GM21528 (cell line): ENCODE measurements around the gene VN1R5.
"Not testable (repeated sequence)": the region's sequence is repeated elsewhere in the genome, so short reads cannot be mapped to it uniquely, and the experiment has no call there.

ENCODE experiments used
- ATAC-seq: cut with Tn5 transposase; IDR thresholded peaks from one replicate; pipeline ENCODE4 v1.9.1; 2021; ENCODE audit warnings: mild to moderate bottlenecking, moderate library complexity; ENCODE audit not compliant: unreplicated experiment, low FRiP score

VN1R5 gene

DNA sequence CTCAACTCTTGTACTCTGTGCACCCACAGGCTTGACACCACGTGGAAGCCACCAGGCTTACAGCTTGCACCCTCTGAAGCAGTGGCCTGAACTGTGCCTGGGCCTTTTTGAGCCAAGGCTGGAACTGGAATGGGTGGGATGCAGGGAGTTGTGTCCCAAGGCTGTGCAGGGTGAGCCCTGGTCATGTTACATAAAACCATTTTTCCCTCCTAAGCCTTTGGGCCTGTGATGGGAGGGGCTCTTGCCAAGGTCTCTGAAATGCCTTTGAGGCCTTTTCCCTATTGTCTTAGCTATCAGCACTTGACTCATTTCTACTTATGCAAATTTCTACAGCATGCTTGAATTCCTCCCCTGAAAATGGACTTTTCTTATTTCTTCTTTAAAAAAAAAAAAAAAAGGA lies 14.1 kb downstream of the VN1R5 start:
- no peak for ATAC-seq

DNA sequence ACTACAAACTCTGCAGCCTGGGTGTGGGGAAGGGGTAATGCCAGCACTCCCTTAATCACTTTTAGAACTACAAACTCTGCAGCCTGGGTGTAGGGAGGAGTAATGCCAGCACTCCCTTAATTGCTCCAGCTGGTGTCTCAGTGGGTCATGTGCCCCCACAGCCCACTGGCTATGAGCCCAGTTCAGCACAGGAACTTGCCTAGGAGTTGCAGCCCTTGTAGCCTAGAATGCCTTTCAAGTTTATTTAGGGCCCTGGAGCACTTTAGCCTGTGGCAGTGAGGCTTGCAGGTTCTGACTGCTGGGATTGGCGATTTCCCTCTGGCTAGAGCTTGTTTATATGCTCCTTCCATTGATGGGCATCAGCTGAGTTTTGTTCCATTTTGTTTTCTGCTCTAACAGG lies 17.1 kb downstream of the VN1R5 start:
- ATAC-seq: no peak

DNA sequence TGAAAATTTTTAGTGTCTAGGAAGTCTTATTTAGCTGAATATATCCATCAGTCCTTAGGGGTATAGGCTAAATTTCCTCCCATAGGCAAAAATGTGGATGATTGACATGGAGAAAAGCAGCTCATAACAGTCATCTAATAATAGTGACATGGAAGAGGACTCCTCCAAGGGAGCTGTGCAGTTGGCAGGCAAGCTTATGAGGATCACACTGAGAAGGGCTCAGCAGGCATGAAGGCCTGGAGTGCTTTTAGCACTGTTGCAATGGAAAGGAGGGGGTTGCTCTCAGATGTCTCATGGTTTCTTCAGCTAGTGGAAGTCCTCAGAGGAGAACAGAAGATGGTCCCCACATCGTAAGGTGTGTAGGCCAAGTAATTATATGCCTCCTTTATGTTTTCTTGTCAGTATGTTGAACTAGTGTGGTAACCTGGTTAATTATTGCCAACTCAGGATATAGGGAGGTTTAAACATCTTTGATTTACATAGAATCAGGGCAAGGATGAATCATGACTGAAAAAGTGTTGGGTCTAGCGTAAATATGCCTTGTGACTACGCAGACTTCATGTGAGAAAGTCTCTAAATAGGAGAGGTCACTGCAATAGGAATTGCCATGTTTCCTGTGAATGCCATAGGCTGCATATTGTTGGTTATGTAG lies 18.9 kb downstream of the VN1R5 start:
- no peak for ATAC-seq

DNA sequence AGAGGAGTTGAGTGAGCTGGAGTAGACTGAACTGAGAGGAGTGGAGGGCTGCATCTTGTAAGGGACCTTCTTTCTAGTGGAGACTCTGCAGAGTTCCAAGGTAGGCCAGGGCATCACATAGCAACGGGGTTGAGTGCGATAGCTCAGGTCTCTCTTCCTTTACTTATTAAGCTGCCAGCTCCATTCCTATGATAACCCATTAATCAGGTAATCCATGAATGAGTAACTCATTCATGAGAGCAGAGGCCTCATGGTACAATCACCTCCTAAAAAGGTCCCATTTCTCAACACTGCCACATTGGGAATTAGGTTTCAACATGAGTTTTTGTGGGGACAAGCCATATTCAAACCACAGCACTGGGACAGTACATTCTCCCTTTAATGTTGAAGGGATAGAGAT lies 21.3 kb downstream of the VN1R5 start:
- no peak for ATAC-seq

DNA sequence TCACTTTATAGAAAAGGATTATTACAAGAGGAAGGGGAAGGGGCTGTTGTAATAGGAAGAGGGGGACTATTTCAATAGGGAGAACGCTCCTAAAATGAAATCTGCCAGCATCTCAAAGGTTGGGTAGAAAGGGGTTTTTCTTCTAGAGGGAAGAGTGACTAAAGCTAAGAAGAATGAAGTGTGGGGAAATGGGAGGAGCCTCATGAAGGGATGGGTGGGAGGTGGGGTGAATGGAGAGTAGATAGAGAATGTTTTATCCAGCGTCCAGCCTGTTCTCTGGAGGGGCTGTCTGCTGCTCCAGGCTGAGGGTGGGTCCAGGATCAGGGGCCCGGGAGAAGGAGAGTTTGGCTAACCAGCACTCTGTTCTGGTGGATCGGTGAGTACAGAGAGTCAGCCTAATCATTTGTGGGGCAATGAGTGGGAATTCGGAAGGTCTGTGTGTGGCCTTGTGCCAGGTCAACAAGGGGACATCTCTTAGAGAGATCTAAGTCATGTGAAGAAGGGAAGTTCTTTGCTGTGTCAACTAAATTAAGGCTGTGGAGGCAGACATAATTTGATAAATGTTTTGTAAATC lies 25.2 kb downstream of the VN1R5 start:
- no peak for ATAC-seq

DNA sequence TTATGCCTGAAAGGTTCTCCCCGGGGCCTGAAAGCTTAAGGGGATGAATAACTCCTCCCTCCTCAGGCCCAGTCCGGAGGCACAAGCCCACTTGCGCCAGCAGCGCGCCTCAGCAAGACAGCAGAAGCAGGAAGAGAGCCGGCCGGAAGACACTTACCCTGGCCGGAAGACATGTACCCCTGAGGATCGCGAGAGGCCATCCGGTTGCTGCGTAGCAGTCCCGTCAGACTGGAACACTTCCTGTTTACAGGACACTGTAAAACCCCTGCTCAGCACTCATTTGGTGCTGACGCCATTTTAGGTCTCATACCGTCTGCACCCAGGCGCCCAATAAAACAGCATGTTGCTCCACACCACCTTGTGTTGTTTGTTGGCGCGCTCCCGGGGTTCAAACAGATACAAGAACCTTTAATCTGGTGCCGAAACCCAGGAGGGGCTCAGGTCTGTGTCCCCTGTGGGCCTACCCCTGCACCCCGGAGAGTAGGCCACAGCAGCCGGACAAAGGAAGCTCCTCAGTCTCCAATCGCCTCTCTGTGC lies 30.3 kb downstream of the VN1R5 start:
- ATAC-seq: no peak

DNA sequence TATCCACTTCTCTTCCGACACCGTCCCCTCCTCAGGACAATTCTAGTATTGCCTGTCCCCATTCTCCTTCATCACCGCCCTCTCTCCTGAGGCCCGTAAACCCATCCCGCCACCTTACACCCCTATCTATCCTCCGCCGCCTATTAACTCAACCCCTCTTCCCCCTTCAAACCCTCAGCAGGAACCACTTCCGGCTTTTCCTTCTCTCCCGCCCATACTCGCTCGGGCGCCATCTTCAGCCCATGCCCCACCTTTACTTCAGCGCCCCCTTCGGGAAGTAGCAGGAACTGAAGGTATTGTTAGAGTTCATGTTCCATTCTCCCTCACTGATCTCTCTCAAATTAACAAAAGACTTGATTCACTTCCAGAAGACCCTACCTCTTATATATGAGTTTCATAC lies 31.6 kb downstream of the VN1R5 start:
- no peak for ATAC-seq

DNA sequence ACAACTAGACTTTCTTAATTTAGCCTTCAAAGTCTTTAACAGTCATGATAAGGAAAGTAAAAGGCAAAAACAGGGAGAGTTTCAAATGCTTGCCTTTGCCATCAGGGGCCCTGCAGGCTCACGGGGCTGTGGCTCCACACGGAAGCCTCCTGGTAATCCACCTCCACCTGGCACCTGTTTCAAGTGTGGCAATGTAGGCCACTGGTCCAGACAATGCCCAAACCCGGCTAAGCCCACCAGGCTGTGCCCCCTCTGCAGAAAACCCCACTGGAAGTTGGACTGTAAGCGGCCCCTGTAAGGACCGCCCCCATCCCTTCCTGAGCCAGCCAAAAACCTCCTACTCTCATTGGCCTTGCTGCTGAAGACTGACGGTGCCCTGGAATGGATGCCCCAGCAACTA lies 32.5 kb downstream of the VN1R5 start:
- ATAC-seq: no peak

DNA sequence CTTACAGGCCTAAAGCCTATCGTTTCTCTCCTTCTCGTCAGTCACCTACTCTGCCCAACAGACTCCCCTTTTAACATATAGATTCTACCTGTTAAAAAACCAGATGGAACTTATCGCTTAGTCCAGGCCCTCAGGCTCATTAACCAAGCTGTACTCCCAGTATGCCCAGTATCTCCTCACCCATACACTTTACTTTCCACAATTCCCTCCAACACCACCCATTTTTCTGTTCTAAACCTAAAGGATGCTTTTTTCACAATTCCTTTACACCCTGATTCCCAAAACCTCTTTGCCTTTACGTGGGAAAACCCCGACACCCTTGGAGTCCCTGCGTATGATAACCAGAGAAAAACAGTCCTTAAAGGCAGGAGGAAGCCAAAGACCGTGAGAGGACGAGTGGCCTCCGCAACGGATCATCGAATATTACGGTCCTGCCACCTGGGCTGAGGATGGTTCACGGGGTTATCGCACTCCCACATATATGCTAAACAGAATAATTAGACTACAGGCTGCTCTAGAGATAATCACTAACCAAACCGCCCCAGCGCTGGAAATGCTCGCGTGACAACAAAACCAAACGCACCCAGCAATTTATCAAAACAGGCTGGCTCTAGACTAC lies 33.5 kb downstream of the VN1R5 start:
- ATAC-seq: not testable (repeated sequence)

DNA sequence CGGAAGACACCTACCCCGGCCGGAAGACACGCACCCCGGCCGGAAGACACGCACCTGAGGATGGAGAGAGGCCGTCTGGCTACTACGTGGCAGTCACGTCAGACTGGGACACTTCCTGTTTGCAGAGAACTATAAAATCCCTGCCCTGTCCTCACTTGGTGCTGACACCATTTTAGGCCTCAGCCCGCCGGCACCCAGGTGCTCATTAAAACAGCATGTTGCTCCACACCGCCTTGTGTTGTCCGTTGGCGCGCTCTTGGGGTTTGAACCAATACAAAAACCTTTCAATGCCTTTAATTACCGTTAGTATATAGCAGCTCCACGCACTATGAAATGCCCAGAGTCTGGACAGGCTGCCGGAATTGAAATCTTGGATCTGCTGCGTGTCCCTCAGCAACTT lies 34.7 kb downstream of the VN1R5 start:
- ATAC-seq: no peak

DNA sequence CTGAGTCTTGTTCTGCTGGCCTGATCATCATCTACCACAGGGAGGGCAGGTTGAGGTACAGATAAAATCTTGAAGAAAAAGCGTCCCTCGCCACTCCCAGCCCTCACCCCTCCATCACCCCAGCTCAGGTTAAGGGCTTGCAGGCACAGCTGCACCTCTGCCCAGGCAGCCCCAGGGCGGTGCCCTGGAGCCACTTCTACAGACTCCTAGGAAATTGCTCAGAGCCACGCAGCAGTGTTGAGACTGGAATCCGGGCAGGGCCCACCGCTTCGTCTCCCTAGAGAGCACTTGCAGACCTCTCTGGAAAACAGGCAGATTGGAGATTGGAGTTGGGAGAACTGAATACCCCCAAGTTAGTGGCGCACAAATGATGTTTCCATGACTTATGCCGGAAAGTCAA lies 35.3 kb downstream of the VN1R5 start:
- no peak for ATAC-seq

DNA sequence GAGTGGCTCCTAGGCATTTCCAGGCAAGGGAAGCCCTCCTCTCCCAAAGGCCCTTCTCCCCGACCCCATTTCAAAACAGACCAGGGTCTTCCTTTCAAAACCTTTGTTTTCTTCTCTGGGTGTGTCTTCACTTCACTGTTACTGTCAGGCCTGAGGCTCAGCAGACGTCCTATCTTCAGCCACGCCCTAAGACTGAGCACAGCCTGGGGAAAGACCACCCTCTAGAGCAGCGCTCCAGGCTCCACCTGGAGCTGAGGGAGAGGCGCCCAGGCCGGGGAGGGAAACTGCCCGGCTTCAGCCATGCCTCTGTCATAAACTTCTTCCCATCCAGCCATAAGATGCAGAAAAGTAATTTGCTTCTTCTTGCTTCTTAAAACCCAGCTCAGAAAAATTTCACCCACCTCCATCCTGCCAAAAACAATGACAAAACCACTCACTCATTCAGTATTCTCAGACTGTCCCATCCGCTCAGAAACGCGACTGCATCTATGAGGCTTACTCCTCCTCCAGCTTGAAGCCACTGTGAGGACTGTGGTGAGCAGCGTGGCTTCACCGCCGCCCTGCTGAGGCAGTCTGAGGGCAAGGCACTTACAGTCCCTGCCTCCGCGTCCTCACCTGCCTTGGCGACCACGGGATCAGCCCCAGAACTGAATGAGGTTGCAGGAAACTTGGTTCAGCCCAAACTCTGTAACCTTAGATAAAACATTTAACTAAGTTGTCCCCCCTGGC lies 36.1 kb downstream of the VN1R5 start:
- no peak for ATAC-seq

DNA sequence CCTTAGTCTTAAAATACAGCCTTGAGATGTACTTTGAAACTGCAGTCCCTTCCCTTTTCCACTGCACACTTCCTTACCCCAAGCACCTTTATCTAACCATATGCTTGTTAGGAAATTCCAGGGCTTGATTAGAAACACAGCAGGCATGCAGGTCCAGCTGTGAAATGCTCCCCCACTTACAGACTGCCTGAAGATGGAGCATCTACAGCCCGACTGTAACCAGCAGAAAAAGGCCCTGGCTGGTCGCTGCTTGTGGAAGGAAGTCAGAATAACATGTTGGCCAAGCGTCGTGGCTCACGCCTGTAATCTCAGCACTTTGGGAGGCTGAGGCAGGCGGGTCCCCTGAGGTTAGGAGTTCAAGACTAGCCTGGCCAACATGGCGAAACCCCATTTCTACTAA lies 37.2 kb downstream of the VN1R5 start:
- no peak for ATAC-seq

DNA sequence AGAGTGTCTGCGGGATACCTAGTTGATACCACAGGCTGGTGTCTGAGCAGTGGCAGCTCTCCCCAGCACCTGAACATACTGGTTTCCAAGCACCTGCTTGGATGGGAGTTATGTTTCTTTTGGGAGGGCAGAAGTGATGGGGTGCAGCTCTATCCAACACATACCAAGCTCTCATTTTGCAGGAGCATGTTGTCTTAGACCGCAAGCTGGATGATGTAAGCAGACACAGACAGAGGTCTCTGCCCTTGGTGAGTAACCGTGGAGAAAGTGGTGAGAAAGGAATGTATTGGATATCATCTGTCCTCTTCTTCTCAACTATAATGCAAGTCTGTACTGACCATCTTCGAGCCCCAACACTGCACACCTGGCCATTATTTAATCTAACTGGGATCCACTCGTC lies 38.4 kb downstream of the VN1R5 start:
- no peak for ATAC-seq

DNA sequence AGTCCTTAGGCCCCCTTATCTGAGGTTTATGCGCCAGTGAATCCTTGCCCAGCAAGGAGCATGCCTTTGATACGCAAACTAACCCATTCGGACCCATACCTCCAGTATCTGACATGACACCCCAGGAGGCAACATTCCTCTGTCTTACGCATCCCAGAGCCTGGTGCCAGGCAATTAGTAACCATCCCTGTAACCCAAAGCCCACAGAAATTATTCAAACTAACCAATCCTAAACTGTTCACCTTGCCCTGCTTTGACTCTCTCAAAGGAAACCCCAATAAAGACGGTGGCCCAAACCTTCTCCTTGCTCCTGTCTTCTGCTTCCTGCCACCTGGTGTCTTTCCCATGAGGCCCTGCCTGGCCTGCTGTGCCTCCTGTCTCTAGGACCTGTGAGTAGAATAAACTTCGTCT lies 39.4 kb downstream of the VN1R5 start:
- ATAC-seq: no peak

DNA sequence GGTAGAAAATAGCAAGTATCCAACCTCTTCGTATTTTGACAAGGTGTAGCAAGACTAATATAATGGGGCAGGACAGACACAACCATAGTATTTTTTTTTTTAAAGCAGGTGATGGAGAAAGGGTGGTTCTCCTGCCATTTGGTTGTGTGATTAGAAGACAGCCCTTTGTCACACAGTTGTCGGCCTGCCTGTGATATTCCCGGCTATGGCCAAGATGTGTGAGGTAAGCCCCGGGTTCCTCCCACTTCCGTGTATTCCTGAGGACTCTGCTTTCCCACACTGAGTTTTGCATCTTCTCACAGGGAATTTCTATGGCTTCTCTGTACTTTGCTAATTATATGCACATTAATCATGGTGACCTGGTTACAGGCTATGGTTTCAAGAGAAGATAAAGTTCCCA lies 39.9 kb downstream of the VN1R5 start:
- ATAC-seq: no peak

DNA sequence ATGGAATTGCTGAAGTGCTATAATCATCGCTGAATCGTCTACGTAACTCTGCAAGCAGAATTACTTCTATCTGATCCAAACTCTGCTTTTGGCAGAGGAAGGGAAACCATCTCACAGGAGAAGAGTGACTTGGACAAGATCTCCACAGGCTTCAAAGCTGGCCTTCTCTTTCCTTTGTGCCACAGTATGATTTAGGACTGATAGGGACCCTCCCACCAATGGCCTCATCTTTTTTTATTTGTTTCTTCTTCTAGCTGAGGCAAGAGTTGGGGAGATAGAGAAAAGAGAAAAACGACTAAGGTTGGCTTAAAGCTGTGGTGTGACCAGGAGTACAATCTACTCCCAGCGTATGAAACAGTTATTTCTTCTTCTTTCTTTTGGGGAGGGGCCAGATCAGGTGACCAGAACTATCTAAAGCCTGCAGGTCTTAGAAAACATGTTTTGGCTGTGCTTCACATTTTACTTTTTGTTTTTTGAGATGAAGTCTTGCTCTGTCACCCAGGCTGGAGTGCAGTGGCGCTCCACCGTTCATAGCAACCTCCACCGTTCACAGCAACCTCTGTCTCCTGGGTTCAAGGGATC lies 40.8 kb downstream of the VN1R5 start:
- no peak for ATAC-seq

DNA sequence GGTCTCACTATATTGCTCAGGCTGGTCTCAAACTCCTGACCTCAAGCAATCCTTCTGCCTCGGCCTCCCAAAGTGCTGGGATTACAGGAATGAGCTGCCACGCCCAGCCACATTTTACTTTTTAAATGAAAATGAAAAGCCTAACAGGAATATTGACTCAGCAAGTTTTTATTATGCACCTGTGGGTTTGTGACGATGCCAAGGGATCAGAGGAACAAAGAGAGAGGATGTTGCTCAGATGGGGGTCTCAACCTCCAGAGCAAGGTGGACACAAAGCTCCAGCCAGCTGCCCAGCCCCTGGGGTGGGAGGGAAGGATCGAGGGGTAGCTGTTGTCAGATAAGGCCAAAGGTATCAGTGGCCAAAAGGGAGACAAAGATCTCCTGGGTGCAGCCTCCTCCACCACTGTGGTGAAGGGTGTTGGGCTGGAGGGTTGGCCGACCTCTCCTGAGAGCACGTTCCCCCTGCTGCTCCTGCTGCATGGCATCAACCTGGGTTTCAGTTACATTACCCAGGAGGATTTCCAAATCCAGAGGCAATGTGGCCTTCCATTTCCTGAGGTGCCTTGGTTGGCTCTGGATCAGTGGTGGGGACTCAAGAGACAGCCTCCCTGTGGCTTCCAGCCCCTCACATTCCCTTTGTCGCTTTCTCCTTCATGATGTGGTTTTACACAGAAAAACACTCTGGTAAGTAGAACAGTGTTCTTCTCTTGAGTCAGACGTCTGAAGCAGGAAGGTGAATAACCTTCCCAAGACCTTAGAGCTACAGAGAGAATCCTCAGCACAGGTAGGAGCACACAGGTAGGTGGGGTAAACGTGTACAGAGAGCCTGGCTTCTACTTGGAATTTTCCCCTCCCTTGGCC lies 41.6 kb downstream of the VN1R5 start:
- ATAC-seq: no peak

DNA sequence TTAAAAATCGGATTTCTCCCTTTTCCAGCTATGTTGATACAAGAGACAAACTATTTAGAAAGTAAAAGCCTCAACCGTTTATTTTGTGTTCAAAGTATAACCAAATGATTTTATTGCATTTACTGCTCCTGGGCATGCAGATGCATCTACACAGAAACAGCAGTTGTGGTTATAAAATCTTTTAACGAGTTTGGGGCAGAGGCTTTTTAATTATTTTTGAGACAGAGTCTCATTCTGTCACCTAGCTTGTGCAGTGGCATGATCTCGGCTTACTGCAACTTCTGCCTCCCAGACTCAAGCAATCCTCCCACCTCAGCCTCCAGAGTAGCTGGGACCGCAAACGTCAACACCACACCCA lies 42.2 kb downstream of the VN1R5 start:
- no peak for ATAC-seq

DNA sequence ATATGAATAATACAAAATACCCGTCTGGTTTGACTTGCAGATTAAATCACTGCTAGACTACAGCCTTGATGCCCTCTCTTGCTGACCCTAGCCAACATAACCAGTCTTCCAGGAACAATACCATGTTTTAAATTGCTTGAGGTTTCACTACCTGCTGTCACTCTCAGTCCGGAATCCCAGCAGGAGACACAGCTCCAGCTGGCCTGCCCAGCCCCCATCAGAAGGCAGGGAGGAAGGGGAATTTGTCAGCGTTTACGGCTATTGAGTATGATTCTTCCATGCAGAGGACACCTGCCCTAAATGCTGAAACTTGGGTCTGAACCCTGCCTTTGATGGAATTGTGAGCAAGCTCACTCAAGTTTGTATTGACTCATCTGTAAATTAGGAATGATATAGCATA lies 42.8 kb downstream of the VN1R5 start:
- no peak for ATAC-seq
